ENCODE results near the gene GARS1.

DNA sequence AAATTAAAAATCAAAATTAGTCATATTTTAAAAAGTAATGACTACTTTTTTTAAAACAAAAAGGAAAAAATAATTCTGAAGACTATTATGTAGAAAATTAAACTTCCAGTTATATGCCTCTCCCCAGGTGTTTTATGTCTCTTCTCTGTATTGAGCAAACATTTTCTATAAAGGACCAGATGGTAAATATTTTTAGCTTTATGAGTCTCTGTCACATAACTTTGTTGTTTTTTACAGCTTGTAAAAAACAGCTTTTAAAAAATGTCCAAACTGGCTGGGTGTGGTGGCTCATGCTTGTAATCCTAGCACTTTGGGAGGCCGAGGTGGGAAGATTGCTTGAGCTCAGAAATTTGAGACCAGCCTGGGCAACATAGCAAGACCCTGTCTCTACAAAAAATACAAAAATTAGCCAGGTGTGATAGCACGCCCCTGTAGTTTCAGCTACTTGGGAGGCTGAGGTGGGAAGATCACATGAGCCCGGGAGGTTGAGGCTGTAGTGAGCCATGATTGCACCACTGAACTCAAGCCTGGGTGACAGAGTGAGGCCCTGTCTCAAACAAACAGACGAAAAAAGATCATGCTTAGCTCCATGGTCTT, 23.5 kb downstream of the GARS1 start:
- TF ChIP-seq, protein P1, sequence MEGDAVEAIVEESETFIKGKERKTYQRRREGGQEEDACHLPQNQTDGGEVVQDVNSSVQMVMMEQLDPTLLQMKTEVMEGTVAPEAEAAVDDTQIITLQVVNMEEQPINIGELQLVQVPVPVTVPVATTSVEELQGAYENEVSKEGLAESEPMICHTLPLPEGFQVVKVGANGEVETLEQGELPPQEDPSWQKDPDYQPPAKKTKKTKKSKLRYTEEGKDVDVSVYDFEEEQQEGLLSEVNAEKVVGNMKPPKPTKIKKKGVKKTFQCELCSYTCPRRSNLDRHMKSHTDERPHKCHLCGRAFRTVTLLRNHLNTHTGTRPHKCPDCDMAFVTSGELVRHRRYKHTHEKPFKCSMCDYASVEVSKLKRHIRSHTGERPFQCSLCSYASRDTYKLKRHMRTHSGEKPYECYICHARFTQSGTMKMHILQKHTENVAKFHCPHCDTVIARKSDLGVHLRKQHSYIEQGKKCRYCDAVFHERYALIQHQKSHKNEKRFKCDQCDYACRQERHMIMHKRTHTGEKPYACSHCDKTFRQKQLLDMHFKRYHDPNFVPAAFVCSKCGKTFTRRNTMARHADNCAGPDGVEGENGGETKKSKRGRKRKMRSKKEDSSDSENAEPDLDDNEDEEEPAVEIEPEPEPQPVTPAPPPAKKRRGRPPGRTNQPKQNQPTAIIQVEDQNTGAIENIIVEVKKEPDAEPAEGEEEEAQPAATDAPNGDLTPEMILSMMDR (IDR thresholded peaks at IDR 0.05 in 8 of 11, conservative IDR thresholded peaks at IDR 0.05 in 3 of 11): no peak
- TF ChIP-seq POLR2AphosphoS5 (IDR thresholded peaks at IDR 0.05): no peak
